Chondrocyte (in vitro differentiated cells): ENCODE data around the gene DENND1C. TPM values are rescaled to one million over a fixed set of nuclear protein-coding genes. Genes with fewer than 3 reads are reported as not detected.
A peak's percentile ranks its signal among the peaks of the same experiment; 100 is the strongest.

Experiments used
- DNase-seq: peaks from one replicate; pipeline ENCODE4 v3.0.0; 2021; ENCODE audit warnings: mixed read lengths, low spot score
- H3K27ac Mint-ChIP-seq: one replicate; pipeline ENCODE4 v1.8.0; 2021; ENCODE audit warnings: mild to moderate bottlenecking, moderate library complexity, mixed read lengths; ENCODE audit not compliant: unreplicated experiment
- H3K27me3 Mint-ChIP-seq: 2 replicates; pipeline ENCODE4 v1.8.0; 2021; ENCODE audit warnings: low read depth, mixed read lengths
- H3K36me3 Mint-ChIP-seq: 2 replicates; pipeline ENCODE4 v1.8.0; 2021; ENCODE audit warnings: low read depth, mixed read lengths
- H3K4me1 Mint-ChIP-seq: 2 replicates; pipeline ENCODE4 v1.8.0; 2021; ENCODE audit warnings: low read depth, mild to moderate bottlenecking, mixed read lengths
- H3K4me3 Mint-ChIP-seq: one replicate; pipeline ENCODE4 v1.8.0; 2021; ENCODE audit warnings: mild to moderate bottlenecking, moderate library complexity, mixed read lengths; ENCODE audit not compliant: unreplicated experiment
- H3K9me3 Mint-ChIP-seq: 2 replicates; pipeline ENCODE4 v1.8.0; 2021; ENCODE audit warnings: low read depth, mixed read lengths
- CTCF ChIP-seq: fragments of 200-600 bp; sonication (generic); IDR thresholded peaks from 2 replicates; pipeline ENCODE4 v1.5.0; 2021; ENCODE audit warnings: antibody characterized with exemption, mild to moderate bottlenecking, moderate library complexity
- total RNA-seq: library from RNA; stranded (reverse); gene quantifications from 3 replicates; pipeline ENCODE4 v1.2.1, GENCODE V29; 2021

The DENND1C gene
- total RNA-seq, 1 donor from 2014 or later: not detected

GRCh38 chr19:6519289-6519688 is 37.7 kb upstream of the DENND1C start:
- peak overlapping the region; percentile 18 for H3K27ac Mint-ChIP-seq
- H3K36me3 Mint-ChIP-seq: no peaks in the 10 kb centered on the region
- H3K4me3 Mint-ChIP-seq: no peak overlapping the region
- DNase-seq: no peak
- no peak for TF ChIP-seq CTCF
- peaks cover 26% of the 10 kb centered on the region for H3K4me1 Mint-ChIP-seq
- no peaks in the 10 kb centered on the region for H3K27me3 Mint-ChIP-seq
- no peaks in the 10 kb centered on the region for H3K9me3 Mint-ChIP-seq

DNA sequence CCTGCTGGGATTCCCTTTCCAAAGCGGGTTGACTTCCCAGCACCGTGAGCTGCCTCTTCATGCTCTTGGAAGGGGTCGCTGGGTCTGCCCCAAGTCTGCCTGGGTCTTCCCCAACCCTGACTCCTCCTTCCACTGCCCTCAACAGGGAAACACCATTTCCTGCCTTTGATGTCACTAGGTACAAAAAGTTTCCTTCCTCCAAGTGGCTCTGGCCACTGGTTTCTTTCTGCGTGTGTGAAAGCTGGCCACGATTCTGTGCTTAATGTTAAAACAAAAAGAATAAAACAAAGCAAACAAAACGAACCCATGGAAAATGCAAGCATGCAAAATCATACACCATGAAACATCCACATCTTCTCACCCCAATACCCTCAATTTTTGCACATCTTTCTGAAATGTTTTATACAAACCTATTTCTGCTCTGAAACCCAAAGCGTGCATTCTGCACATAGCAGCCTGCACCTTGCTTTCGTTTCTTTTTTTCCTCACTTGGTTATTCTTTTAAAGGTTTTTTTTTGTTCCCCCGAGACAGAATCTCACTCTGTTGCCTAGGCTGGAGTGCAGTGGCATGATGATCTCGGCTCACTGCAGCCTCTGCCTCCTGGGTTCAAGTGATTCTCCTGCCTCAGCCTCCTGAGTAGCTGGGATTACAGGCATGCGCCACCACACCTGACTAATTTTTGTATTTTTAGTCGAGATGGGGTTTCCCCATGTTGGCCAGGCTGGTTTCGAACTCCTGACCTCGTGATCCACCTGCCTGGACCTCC is 36.7 kb upstream of the DENND1C start:
- no peak for TF ChIP-seq CTCF
- Mint-ChIP-seq H3K27ac (no peak overlapping the region), H3K9me3 (no peaks in the 10 kb centered on the region), H3K36me3 (no peaks in the 10 kb centered on the region), H3K4me3 (no peak overlapping the region), H3K4me1 (peaks cover 26% of the 10 kb centered on the region), H3K27me3 (no peaks in the 10 kb centered on the region)
- no peak for DNase-seq

DNA sequence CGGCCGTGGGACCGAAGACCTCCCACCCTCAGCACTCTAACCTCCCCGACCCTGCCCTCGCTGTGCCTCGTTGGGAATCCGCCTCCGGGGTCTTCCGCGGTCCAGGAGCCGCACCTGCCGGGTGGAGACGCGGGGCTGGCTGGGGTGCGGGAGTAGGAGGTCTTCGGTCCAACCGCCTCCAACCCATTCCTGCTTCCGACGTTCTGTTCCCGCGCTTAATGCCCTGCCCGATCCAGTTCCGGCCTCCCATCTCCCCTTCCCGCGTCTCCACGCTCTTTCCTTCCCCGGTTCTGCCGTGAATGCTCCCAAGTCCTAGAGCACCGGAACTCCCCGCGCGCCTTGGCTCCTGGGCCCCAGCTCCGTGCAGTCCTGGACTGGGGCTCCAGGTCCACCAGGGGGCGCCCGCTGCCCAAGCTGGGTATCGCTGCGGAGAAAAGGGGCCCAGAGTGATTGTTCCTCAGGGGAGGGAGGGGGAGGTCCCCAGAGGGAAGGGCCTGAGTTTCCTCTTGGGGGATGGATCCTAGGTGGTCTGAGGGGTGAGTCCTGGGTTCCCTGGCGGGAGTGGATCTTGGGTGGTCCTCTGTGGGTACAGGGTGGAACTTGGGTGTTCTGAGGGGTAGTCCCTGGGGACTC is 35.2 kb upstream of the DENND1C start:
- peak overlapping the region; percentile 98 for H3K27ac Mint-ChIP-seq
- H3K4me1 Mint-ChIP-seq: peaks cover 26% of the 10 kb centered on the region
- H3K9me3 Mint-ChIP-seq: no peaks in the 10 kb centered on the region
- H3K4me3 Mint-ChIP-seq: peak overlapping the region; percentile 95
- peak; percentile 96 for DNase-seq
- H3K27me3 Mint-ChIP-seq: no peaks in the 10 kb centered on the region
- H3K36me3 Mint-ChIP-seq: no peaks in the 10 kb centered on the region
- TF ChIP-seq CTCF: peak; percentile 99

GRCh38 chr19:6516018-6516658 is 34.6 kb upstream of the DENND1C start:
- DNase-seq: peak; percentile 97
- Mint-ChIP-seq H3K27ac (peak overlapping the region; percentile 98), H3K4me1 (peaks cover 26% of the 10 kb centered on the region), H3K36me3 (no peaks in the 10 kb centered on the region), H3K4me3 (peak overlapping the region; percentile 95), H3K27me3 (no peaks in the 10 kb centered on the region), H3K9me3 (no peaks in the 10 kb centered on the region)
- no peak for TF ChIP-seq CTCF

DNA sequence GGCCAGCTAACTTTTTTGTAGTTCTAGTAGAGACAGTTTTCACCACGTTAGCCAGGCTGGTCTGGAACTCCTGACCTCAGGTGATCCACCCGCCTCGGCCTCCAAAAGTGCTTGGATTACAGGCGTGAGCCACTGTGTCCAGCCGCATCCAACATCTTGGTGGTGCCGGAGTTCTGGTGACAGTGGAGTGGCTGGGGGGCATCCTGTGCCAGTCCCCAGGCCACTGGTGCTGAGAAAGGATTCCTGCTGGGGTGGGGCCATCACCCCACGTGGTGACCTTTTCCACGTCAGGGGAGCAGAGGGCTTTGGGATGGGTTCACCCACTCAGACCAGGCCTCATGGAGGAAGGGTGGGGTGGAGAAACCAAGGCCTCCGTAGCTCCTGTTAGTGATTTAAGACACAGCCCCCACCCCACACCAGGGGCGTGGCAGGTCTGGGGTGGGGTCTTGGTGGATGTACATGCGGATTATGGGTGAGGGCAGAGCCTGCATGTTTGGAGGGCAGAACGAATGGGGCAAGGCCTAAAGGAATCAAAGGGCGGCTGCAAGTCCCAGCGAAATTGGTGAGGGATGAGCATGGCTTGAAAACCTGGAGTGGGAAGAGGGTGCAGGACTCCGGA is 33.4 kb upstream of the DENND1C start:
- H3K4me3 Mint-ChIP-seq: no peak overlapping the region
- no peaks in the 10 kb centered on the region for H3K36me3 Mint-ChIP-seq
- no peaks in the 10 kb centered on the region for H3K27me3 Mint-ChIP-seq
- no peaks in the 10 kb centered on the region for H3K9me3 Mint-ChIP-seq
- peaks cover 26% of the 10 kb centered on the region for H3K4me1 Mint-ChIP-seq
- DNase-seq: no peak
- no peak for TF ChIP-seq CTCF
- no peak overlapping the region for H3K27ac Mint-ChIP-seq
